CD4-positive, alpha-beta T cell treated with Interleukin-15 for 4 hours (primary cell): ENCODE measurements around the gene KCNG1.
"Not testable (repeated sequence)": the region's sequence is repeated elsewhere in the genome, so short reads cannot be mapped to it uniquely, and the experiment has no call there.

Experiments
- DNase-seq: peaks from one replicate; pipeline ENCODE4 v3.0.0-alpha.2; 2020; ENCODE audit warnings: low spot score

The KCNG1 gene, protein sequence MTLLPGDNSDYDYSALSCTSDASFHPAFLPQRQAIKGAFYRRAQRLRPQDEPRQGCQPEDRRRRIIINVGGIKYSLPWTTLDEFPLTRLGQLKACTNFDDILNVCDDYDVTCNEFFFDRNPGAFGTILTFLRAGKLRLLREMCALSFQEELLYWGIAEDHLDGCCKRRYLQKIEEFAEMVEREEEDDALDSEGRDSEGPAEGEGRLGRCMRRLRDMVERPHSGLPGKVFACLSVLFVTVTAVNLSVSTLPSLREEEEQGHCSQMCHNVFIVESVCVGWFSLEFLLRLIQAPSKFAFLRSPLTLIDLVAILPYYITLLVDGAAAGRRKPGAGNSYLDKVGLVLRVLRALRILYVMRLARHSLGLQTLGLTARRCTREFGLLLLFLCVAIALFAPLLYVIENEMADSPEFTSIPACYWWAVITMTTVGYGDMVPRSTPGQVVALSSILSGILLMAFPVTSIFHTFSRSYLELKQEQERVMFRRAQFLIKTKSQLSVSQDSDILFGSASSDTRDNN

GRCh38 chr20:51022803-51023616, at the start of gene KCNG1:
KCNG1 (minus strand) TSS chr20:51023107; CDS start chr20:51010338, 12,769 bp downstream.
- DNase-seq: no peak

GRCh38 chr20:51070621-51071020, 47.7 kb upstream of the KCNG1 start:
- no peak for DNase-seq

GRCh38 chr20:51067792-51068191, 44.9 kb upstream of the KCNG1 start:
- no peak for DNase-seq

DNA sequence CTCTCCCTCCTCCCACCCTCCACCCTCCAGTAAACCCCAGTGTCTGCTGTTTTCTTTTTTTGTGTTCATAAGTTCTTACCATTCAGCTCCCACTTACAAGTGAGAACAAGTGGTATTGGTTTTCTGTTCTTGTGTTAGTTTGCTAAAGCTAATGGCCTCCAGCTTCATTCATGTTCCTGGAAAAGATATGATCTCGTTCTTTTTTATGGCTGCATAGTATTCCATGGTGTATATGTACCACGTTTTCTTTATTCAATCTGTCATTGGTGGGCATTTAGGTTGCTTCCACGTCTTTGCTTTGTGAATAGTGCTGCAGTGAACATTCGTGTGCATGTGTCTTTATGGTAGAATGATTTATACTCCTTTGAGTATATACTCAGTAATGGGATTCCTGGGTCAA, 42.7 kb upstream of the KCNG1 start:
- DNase-seq: no peak

DNA sequence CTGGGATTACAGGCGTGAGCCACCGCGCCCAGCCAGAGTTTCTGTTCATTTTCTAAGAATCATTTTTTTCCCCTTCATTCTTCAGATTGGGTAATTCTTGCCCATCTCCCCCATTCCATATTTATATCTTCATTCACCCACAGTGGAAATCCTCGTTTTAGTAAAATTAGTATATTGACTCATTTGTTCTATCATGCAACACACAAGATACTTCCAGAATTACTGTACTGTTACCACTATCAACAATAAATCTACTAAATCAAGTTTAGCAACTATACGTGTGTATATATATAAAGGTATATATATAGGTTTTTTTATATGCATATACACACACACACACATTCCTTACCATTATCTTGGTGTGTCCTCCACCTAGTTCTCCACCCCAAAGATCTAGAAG, 41.2 kb upstream of the KCNG1 start:
- DNase-seq: no peak

DNA sequence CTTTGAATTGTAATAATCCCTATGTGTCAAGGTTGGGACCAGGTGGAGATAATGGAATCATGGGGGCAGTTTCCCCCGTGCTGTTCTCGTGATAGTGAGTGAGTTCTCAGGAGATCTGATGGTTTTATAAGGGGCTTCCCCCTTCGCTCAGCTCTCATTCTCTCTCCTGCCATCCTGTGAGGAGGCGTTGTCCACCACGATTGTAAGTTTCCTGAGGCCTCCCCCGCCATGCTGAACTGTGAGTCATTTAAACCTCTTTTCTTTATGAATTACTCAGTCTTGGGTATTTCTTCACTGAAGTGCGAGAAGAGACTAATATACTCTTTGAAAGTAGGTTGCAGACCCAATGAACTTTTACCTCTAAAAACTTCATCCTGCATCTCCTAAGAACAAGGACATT, 39.2 kb upstream of the KCNG1 start:
- no peak for DNase-seq

DNA sequence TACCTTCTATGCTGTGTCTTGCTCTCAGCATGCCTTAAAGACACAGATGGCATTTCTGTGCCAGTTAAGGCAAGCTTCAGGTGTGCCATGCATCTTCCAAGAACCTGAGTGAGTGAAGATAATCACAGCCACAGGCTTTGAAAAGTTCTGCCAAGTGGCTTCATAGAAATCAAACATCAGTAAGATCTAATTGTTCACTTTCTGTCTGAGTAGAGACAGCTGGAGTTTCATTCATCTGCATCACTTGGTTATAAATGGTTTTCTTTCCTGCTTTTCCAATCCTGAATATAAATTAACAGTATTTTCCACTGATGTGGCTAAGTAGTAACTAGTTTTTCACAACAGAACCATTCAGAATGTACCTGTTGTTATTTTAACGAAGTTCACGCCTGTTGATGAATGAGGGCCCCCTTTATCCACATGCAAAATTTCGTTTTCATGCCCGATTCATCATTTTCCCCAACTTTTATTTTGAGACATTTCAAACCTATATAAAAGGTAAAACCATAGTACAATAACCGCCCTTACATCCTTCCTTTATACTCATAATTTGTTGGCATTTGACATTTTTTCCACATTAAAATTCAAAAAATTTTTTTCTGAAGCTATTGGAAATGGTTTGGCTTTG, 38.6 kb upstream of the KCNG1 start:
- no peak for DNase-seq

- no peak for DNase-seq
These were observed 37.4 kb upstream of the KCNG1 start for GRCh38 chr20:51060301-51060700.

DNA sequence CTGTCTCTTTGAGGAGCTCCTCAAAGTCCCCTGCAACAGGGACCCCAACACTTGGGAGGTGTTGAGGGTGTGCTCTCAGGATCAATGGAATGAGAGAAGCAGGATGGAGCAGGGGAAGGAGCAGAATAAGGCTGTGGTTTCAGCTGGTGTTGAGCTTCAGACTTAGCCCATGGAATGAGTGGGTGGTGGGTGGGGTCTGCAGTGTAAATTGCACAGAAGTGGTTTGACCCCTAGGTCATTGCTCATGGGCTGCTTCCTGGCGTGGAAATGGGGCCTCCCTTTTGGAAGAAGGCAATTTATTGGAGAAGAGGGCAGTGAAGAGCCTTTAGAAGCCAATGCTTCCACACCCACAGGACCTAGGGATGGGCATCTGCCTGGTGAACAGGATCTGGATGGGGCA, 37.0 kb upstream of the KCNG1 start:
- DNase-seq: no peak

DNA sequence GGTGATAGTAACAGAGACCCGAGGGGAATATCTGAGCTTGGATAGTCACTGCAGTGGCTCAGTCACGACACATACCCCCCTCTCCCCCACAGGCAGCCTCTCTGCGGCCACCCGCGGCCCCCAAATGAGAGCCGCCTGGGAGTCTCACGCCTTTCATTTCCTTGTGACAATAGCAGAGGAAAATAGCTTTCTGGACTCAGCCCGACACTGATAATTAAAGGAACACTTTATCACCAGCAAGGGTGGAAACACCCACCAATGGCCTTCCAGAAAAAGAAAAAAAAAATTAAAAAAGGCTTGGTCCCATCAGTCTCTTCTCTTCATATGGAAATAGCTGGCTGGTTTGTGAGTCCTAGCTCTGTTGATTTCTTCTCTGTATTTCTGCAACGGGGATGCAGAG, 35.1 kb upstream of the KCNG1 start:
- DNase-seq: no peak

- DNase-seq: no peak
These were observed 31.3 kb upstream of the KCNG1 start for GRCh38 chr20:51054233-51054632.

- DNase-seq: no peak
These were observed 27.7 kb upstream of the KCNG1 start for GRCh38 chr20:51050531-51051075.

- no peak for DNase-seq
These were observed 23.4 kb upstream of the KCNG1 start for GRCh38 chr20:51046021-51046985.

GRCh38 chr20:51045492-51045891, 22.6 kb upstream of the KCNG1 start:
- not testable (repeated sequence) for DNase-seq

DNA sequence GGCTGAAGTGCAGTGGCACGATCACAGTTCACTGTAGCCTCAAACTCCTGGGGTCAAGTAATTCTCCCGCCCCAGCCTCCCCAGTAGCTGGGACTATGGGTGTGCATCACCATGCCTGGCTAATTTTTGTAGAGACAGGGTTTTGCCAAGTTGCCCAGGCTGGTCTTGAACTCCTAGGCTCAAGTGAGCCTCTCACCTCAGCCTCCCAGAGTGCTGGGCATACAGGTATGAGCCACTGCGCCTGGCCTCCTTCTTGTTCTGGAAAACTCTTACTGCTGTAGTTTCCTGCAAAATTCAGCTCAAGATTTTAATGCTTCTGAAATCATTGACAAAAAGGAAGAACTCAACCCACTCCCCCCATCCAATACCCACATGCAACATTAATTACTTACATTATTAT, 21.9 kb upstream of the KCNG1 start:
- DNase-seq: no peak

DNA sequence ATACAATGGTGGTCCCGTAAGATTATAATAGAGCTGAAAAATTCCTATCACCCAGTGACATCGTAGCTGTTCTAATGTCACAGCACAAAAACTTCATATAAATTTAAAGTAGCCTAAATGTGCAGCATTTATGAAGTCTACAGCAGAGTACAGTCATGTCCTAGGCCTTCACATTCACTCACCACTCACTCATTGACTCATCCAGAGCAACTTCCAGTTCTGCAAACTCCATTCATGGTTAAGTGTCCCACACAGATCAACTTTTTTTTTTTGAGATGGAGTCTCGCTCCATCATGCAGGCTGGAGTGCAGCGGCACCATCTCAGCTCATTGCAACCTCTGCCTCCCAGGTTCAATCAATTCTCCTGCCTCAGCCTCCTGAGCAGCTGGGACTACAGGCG, 20.9 kb upstream of the KCNG1 start:
- no peak for DNase-seq

GRCh38 chr20:51042657-51043247, 19.8 kb upstream of the KCNG1 start:
- no peak for DNase-seq

DNA sequence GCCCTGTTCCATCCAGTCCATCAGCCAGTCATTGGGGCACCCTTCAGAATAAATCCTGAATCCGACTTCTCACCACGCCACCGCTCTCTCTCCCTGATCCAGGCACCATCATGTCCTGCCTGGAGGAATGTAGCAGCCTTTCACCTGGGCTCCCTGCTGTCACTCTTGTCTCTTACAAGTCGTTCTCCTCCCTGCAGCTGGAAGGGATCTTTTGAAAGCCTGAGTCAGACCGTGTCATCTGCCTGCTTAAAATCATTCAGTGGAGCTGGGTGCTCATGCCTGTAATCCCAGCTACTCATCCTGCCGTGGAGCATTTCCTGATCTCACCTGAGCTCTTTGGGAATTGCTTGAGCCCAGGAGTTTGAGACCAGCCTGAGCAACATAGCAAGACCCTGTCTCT, 19.2 kb upstream of the KCNG1 start:
- no peak for DNase-seq

- no peak for DNase-seq
These were observed 14.7 kb upstream of the KCNG1 start for GRCh38 chr20:51037532-51038115.

- no peak for DNase-seq
These were observed 14.1 kb upstream of the KCNG1 start for GRCh38 chr20:51036827-51037531.
